GM19372 (cell line): ENCODE results near the gene EIF2S3.
A peak's percentile ranks its signal among the peaks of the same experiment; 100 is the strongest.

Experiments
- ATAC-seq: cut with Tn5 transposase; IDR thresholded peaks from one replicate; pipeline ENCODE4 v1.9.1; 2021; ENCODE audit warnings: mild to moderate bottlenecking, low read depth, moderate library complexity; ENCODE audit not compliant: unreplicated experiment

The EIF2S3 gene

DNA sequence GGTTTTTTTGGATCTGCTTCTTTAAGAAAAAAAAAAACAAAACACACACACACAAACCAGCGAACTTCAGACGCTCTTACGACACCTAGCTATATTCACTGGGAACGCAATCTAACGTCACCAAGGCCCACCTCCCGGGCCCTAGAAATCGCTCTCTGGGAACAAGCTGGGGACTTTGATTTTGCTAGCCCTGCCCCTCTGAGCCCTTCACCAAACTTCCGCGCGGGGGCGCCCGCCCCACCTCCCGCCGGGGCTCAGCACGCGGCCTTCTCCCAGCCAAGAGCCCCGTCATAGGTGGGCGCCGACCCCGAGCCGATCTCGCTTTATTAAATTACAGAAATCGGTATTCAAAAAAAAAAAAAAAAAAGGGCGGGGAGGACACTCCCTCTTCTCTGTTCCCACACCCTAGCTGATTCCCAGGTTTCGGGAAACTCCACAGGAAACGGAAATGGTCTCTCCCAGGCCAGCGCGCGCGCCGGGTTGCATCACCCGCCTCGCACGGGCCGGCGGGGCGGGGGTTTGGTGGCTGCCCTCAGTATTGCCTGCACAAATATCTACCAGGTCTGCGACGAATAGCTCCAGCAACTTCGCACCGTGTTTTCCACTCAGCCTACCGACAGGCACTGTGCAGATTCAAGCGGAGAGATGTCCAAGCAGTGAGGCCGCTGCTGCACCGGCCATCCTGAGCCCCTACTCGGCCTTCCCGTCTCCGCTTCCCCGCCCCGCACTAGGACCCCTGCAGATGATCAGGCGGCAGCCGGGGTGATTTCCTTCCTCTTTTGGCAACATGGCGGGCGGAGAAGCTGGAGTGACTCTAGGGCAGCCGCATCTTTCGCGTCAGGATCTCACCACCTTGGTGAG lies at the start of gene EIF2S3:
TSS of gene EIF2S3 (plus strand) at position 775 of the 861 bp plus-strand sequence. CDS start at position 788, 13 bp downstream.
- ATAC-seq = peak; percentile 79

GRCh38 chrX:24005028-24005427 lies 49.7 kb upstream of the EIF2S3 start:
- no peak for ATAC-seq

GRCh38 chrX:24005867-24006266 lies 48.9 kb upstream of the EIF2S3 start:
- ATAC-seq = no peak

- no peak for ATAC-seq
Measured at GRCh38 chrX:24012266-24012665, 42.5 kb upstream of the EIF2S3 start.

- ATAC-seq = peak; percentile 76
Measured at GRCh38 chrX:24014388-24015018, 40.3 kb upstream of the EIF2S3 start.

GRCh38 chrX:24017674-24018073 lies 37.1 kb upstream of the EIF2S3 start:
- no peak for ATAC-seq

GRCh38 chrX:24018809-24019208 lies 35.9 kb upstream of the EIF2S3 start:
- ATAC-seq = no peak

GRCh38 chrX:24019448-24019847 lies 35.3 kb upstream of the EIF2S3 start:
- no peak for ATAC-seq

DNA sequence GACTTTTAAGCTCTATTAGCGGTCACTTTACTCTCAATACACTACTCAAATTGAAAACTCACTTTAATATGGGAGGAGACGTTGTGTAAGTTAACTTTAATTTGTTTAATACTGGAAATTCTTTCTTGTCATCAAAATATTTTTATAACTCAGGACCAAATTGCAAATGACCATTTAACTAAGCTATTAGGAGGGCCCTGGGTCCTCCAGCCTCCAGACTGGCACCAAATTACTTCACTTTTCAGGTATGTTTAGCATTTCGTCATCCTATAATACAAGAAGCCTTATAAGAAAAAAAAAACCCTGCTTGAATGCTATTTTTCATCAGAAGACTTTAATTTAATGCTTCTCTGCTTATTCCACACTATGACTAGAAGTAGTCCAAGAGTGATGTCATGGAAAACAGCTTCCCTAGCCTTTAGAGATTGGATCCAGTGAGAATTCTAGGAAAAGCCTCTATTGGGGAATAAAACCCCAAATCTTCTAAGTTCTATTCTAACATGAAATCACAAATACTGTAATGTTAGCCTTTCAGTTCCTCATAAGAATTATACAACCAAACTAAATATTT lies 34.4 kb upstream of the EIF2S3 start:
- ATAC-seq = no peak

GRCh38 chrX:24023544-24023943 lies 31.2 kb upstream of the EIF2S3 start:
- ATAC-seq = no peak

GRCh38 chrX:24023972-24024669 lies 30.6 kb upstream of the EIF2S3 start:
- no peak for ATAC-seq

GRCh38 chrX:24024819-24025740 lies 29.7 kb upstream of the EIF2S3 start:
- ATAC-seq = peak; percentile 82

- ATAC-seq = peak; percentile 21
Measured at GRCh38 chrX:24025741-24026403, 28.9 kb upstream of the EIF2S3 start.

- no peak for ATAC-seq
Measured at GRCh38 chrX:24026432-24026831, 28.3 kb upstream of the EIF2S3 start.

DNA sequence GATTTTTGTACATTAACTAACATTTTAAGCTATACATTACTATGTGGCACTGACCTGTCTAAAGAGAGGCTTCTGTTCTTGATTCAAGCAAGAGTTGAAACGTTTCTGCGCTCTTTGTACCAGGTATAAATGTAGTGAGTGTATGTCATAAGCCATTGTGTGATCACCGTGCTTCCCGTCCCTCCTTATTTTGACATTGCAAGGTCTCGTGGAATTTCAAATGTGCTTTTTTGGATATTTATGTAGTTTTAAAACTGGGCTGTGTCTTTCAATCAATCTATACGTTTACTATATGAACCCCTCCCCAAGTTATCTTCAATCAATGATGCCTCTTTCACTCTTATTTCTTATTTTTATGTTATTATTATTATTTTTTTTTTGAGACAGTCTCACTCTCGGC lies 27.7 kb upstream of the EIF2S3 start, which contains the start of gene KLHL15:
TSS of gene KLHL15 (minus strand) at position 101 of the 400 bp plus-strand sequence. CDS start 20,493 bp downstream, outside the sequence.
- ATAC-seq = no peak

- no peak for ATAC-seq
Measured at GRCh38 chrX:24027985-24028384, 26.8 kb upstream of the EIF2S3 start.

- no peak for ATAC-seq
Measured at GRCh38 chrX:24030597-24030996, 24.2 kb upstream of the EIF2S3 start.

- ATAC-seq = no peak
Measured at GRCh38 chrX:24034485-24034884, 20.3 kb upstream of the EIF2S3 start.

DNA sequence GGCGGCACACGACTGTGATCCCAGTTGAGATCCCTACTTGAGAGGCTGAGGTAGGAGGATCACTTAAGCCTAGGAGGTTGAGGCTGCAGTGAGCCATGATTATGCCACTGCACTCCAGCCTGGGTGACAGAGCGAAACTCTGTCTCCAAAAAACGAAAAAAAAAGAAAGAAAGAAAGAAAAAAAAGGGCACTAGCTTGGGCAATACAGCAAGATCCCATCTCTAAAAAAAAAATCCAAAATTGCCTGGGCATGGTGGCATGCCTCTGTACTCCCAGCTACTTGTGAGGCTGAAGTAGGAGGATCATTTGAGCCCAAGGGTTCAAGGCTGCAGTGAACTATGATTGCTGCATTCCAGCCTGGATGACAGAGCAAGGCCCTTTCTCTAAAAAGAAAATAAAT lies 17.0 kb upstream of the EIF2S3 start:
- no peak for ATAC-seq
